Thyroid gland (tissue), 4 donors: Measurements from ENCODE around the gene PTPRR. TPM values are rescaled to one million over a fixed set of nuclear protein-coding genes. Genes with fewer than 3 reads are reported as not detected.

Source experiments
- DNase-seq, 2 donors: peaks; one replicate each; pipeline ENCODE4 v3.0.0-alpha.2; 2019
- H3K27ac ChIP-seq, 3 donors: fragments of 200-600 bp; sonication (generic); 1 replicate in 2 of 3; 2 replicates in 1 of 3; pipeline ENCODE4 v1.5.1; 2016 to 2019; ENCODE audit warnings: mild to moderate bottlenecking in 1 of 3, moderate library complexity in 1 of 3
- H3K27me3 ChIP-seq: fragments of 200-600 bp; sonication (generic); one replicate; pipeline ENCODE4 v1.5.1; 2019
- H3K36me3 ChIP-seq, 2 donors: fragments of 200-600 bp; sonication (generic); one replicate each; pipeline ENCODE4 v1.5.1; 2016 to 2019
- H3K4me1 ChIP-seq, 2 donors: fragments of 200-600 bp; sonication (generic); one replicate each; pipeline ENCODE4 v1.5.1; 2017 to 2019
- H3K4me3 ChIP-seq, 3 donors: fragments of 200-600 bp; sonication (generic); replicated peaks in 1 of 3; 1 replicate in 2 of 3; 2 replicates in 1 of 3; pipeline ENCODE4 v1.5.1; 2016; ENCODE audit warnings: mild to moderate bottlenecking in 1 of 3
- H3K9me3 ChIP-seq: fragments of 200-600 bp; sonication (generic); one replicate; pipeline ENCODE4 v1.5.1; 2017
- CTCF ChIP-seq, 6 experiments: fragments of 200-600 bp in 3 of 6; fragments of 450-650 bp in 3 of 6; sonication (generic) in 3 of 6; IDR thresholded peaks; one replicate each; pipeline ENCODE4 v1.5.1; 2016 to 2019; ENCODE audit warnings: antibody characterized with exemption in 6 of 6, mild to moderate bottlenecking in 2 of 6, inconsistent platforms in 1 of 6, moderate library complexity in 1 of 6
- POLR2A ChIP-seq, 2 donors: fragments of 450-650 bp; IDR thresholded peaks; one replicate each; pipeline ENCODE4 v1.6.1; 2017; ENCODE audit warnings: antibody characterized with exemption in 2 of 2, mild to moderate bottlenecking in 2 of 2, moderate library complexity in 1 of 2
- WGBS, 2 donors: methylation state at CpG; one replicate each; pipeline ENCODE4 v1.1.5; 2017; 5-methylcytosine and 5-hydroxymethylcytosine counted together
- intact Hi-C: fragments of 100-400 bp; cut with DNase I; formaldehyde crosslinking; loops from one replicate; pipeline ENCODE4 v1.15.1; 2023
- total RNA-seq, 4 donors: library from RNA; depleted of rRNA; stranded (reverse); fragments of >200 nt; gene quantifications; one replicate each; pipeline ENCODE4 v1.2.3, GENCODE V29; 2016

PTPRR gene
- total RNA-seq, 4 donors from 2014 or later = 0.39 to 0.94 (median 0.67) TPM; not detected in 1

GRCh38 chr12:70928071-70928470, 7.5 kb upstream of the PTPRR start:
- WGBS, 2 donors = 84 to 93% methylated on average over 1 of the region's 1 CpG
- TF ChIP-seq POLR2A (IDR thresholded peaks at IDR 0.05) (no peak), CTCF (IDR thresholded peaks at IDR 0.05) (no peak)
- H3K36me3 ChIP-seq = no peaks in the 10 kb centered on the region
- no peaks in the 10 kb centered on the region for H3K4me1 ChIP-seq
- intact Hi-C loops = no loop called here
- DNase-seq = no peak
- H3K9me3 ChIP-seq = no peaks in the 10 kb centered on the region
- H3K4me3 ChIP-seq = no peak overlapping the region
- H3K27me3 ChIP-seq = no peaks in the 10 kb centered on the region
- no peak overlapping the region for H3K27ac ChIP-seq

DNA sequence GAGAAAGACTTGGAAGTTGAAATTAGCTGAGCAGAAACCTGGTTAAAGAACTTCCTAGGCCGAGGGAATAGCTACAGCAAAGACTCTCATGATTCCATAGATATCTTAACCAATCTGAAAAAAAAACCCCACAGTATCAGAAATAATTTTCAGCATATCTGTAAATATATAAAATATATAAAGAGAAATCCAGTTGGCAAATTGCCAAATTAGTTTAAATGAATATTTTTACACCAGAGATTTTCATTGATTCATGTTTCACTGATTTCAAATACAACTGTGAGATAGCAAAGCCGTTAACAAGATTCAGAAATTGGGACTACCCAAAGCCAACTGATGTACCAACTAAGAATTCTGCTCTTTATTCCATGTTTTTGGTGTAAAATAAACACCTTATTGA, 6.8 kb upstream of the PTPRR start:
- H3K36me3 ChIP-seq = no peaks in the 10 kb centered on the region
- intact Hi-C loops = no loop called here
- 78 to 86% methylated on average over 2 of the region's 2 CpGs for WGBS, 2 donors
- H3K4me1 ChIP-seq = no peaks in the 10 kb centered on the region
- TF ChIP-seq CTCF (IDR thresholded peaks at IDR 0.05) (no peak), POLR2A (IDR thresholded peaks at IDR 0.05) (no peak)
- DNase-seq = no peak
- no peaks in the 10 kb centered on the region for H3K9me3 ChIP-seq
- no peak overlapping the region for H3K27ac ChIP-seq
- H3K4me3 ChIP-seq = no peak overlapping the region
- no peaks in the 10 kb centered on the region for H3K27me3 ChIP-seq

DNA sequence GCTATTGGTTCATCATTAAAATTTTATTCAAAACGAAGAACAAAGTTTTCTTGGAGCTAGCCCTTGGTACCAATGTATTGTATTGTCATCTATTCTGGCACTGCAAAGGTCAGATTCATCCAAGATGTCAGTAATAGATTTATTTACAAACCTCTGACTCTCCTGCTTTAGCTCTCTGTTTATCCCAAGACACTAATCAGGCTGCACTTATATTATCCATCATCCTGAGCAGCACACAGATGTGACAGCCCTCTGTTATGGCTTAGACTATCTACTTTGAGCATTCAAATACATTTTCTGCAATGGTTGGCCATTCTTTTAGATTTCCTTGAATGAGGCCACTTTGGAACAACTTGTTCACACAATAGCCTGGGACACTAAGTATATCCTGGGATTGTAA, 5.0 kb upstream of the PTPRR start:
- Histone ChIP-seq H3K36me3 (no peaks in the 10 kb centered on the region), H3K9me3 (no peaks in the 10 kb centered on the region), H3K27ac (no peak overlapping the region), H3K27me3 (no peaks in the 10 kb centered on the region), H3K4me3 (no peak overlapping the region), H3K4me1 (no peaks in the 10 kb centered on the region)
- TF ChIP-seq CTCF (IDR thresholded peaks at IDR 0.05) (no peak), POLR2A (IDR thresholded peaks at IDR 0.05) (no peak)
- DNase-seq = no peak
- 61 to 68% methylated on average over 1 of the region's 1 CpG for WGBS, 2 donors
- intact Hi-C loops = no loop called here

- intact Hi-C loops = no loop called here
- Histone ChIP-seq H3K27ac (no peak overlapping the region), H3K36me3 (no peaks in the 10 kb centered on the region), H3K9me3 (no peaks in the 10 kb centered on the region), H3K4me3 (no peak overlapping the region), H3K4me1 (no peaks in the 10 kb centered on the region), H3K27me3 (no peaks in the 10 kb centered on the region)
- TF ChIP-seq POLR2A (IDR thresholded peaks at IDR 0.05) = no peak
- no peak for TF ChIP-seq CTCF (IDR thresholded peaks at IDR 0.05)
- DNase-seq = no peak
- WGBS, 2 donors = 18 to 26% methylated on average over 8 to 9 of the region's 9 CpGs
Measured at GRCh38 chr12:70920891-70921290, 353 bp upstream of the PTPRR start.

GRCh38 chr12:70919597-70920035, 922 bp downstream of the PTPRR start:
- WGBS, 2 donors = 18 to 23% methylated on average over 10 of the region's 10 CpGs
- no peak overlapping the region for H3K27ac ChIP-seq
- no peaks in the 10 kb centered on the region for H3K4me1 ChIP-seq
- H3K27me3 ChIP-seq = no peaks in the 10 kb centered on the region
- no peak for DNase-seq
- H3K9me3 ChIP-seq = no peaks in the 10 kb centered on the region
- no peaks in the 10 kb centered on the region for H3K36me3 ChIP-seq
- no peak overlapping the region for H3K4me3 ChIP-seq
- intact Hi-C loops = no loop called here
- TF ChIP-seq CTCF (IDR thresholded peaks at IDR 0.05) (no peak), POLR2A (IDR thresholded peaks at IDR 0.05) (no peak)
